Neural cell (in vitro differentiated cells): Measurements from ENCODE around the gene ARHGAP9. TPM values are rescaled to one million over a fixed set of nuclear protein-coding genes. Genes with fewer than 3 reads are reported as not detected.

Experiments used
- H2AFZ ChIP-seq: fragments of 200-600, 300-800 bp; sonication (generic), shearing (Covaris generic); 2 replicates; pipeline ENCODE4 v1.6.0; 2014; ENCODE audit warnings: low read depth, mild to moderate bottlenecking, antibody characterized with exemption, low read length, moderate library complexity
- H3F3A ChIP-seq: fragments of 200-600 bp; shearing (Covaris generic); 2 replicates; pipeline ENCODE4 v1.6.1; 2016; ENCODE audit warnings: mild to moderate bottlenecking, moderate library complexity, mixed read lengths, antibody characterized with exemption, low read length; ENCODE audit not compliant: insufficient read depth, poor library complexity, severe bottlenecking
- H3K27ac ChIP-seq: fragments of 200-600, 300-800 bp; sonication (generic), shearing (Covaris generic); 2 replicates; pipeline ENCODE4 v1.5.1; 2014; ENCODE audit warnings: mild to moderate bottlenecking, low read length, moderate library complexity
- H3K27me3 ChIP-seq: fragments of 300-800, 200-600 bp; sonication (generic), shearing (Covaris generic); 2 replicates; pipeline ENCODE4 v1.6.0; 2014; ENCODE audit warnings: mild to moderate bottlenecking, low read depth, low read length, moderate library complexity; ENCODE audit not compliant: insufficient read depth
- H3K36me3 ChIP-seq: fragments of 300-800, 200-600 bp; sonication (generic), shearing (Covaris generic); 2 replicates; pipeline ENCODE4 v1.5.1; 2014; ENCODE audit warnings: mild to moderate bottlenecking, antibody characterized with exemption, low read length, moderate library complexity; ENCODE audit not compliant: insufficient read depth
- H3K4me2 ChIP-seq: fragments of 300-800, 200-600 bp; sonication (generic), shearing (Covaris generic); 2 replicates; pipeline ENCODE4 v1.6.0; 2014; ENCODE audit warnings: mild to moderate bottlenecking, low read length
- H3K4me3 ChIP-seq: fragments of 300-800, 200-600 bp; sonication (generic), shearing (Covaris generic); 2 replicates; pipeline ENCODE4 v1.5.1; 2014; ENCODE audit warnings: mild to moderate bottlenecking, low read length, moderate library complexity
- H3K79me2 ChIP-seq: fragments of 200-600 bp; shearing (Covaris generic); replicated peaks from 2 replicates; pipeline ENCODE4 v1.6.0; 2014; ENCODE audit warnings: mild to moderate bottlenecking, low read length, moderate library complexity; ENCODE audit not compliant: insufficient read depth
- H3K9ac ChIP-seq: fragments of 300-800, 200-600 bp; sonication (generic), shearing (Covaris generic); 2 replicates; pipeline ENCODE4 v1.6.1; 2016; ENCODE audit warnings: mild to moderate bottlenecking, low read length, mixed read lengths
- H3K9me2 ChIP-seq: fragments of 200-600 bp; shearing (Covaris generic); 2 replicates; pipeline ENCODE4 v1.6.1; 2016; ENCODE audit warnings: mild to moderate bottlenecking, low read length, mixed read lengths; ENCODE audit not compliant: insufficient read depth
- H3K9me3 ChIP-seq: fragments of 200-600, 300-800 bp; sonication (generic), shearing (Covaris generic); 2 replicates; pipeline ENCODE4 v1.6.1; 2016; ENCODE audit warnings: mild to moderate bottlenecking, mixed run types, low read length, moderate library complexity, mixed read lengths
- H4K20me1 ChIP-seq: fragments of 200-600 bp; shearing (Covaris generic); 2 replicates; pipeline ENCODE4 v1.6.1; 2016; ENCODE audit warnings: mild to moderate bottlenecking, mixed run types; ENCODE audit not compliant: insufficient read depth
- EP300 ChIP-seq: fragments of 450-650 bp; conservative IDR thresholded peaks from 2 replicates; pipeline ENCODE4 v1.6.1; 2014; ENCODE audit warnings: antibody characterized with exemption, mild to moderate bottlenecking, moderate library complexity; ENCODE audit not compliant: poor library complexity, severe bottlenecking
- EZH2 ChIP-seq: fragments of 200-600, 300-800 bp; shearing (Covaris generic), sonication (generic); IDR thresholded peaks from 2 replicates; pipeline ENCODE4 v1.6.1; 2014; ENCODE audit warnings: antibody characterized with exemption, low read length, borderline replicate concordance, mild to moderate bottlenecking; ENCODE audit not compliant: insufficient read depth, poor library complexity, severe bottlenecking
- MXI1 ChIP-seq: fragments of 450-650 bp; conservative IDR thresholded peaks from 2 replicates; pipeline ENCODE4 v1.6.1; 2014; ENCODE audit warnings: antibody characterized with exemption, mild to moderate bottlenecking; ENCODE audit not compliant: poor library complexity, severe bottlenecking
- POLR2AphosphoS5 ChIP-seq: IDR thresholded peaks from 2 replicates; pipeline ENCODE4 v1.6.1; 2012
- RAD21 ChIP-seq: fragments of 450-650 bp; conservative IDR thresholded peaks from 2 replicates; pipeline ENCODE4 v1.6.1; 2014; ENCODE audit warnings: antibody characterized with exemption, mild to moderate bottlenecking, moderate library complexity
- REST ChIP-seq: IDR thresholded peaks from 2 replicates; pipeline ENCODE4 v1.6.1; 2012; ENCODE audit warnings: borderline replicate concordance
- SMC3 ChIP-seq: fragments of 450-650 bp; conservative IDR thresholded peaks from 2 replicates; pipeline ENCODE4 v1.6.1; 2014; ENCODE audit warnings: antibody characterized with exemption, mild to moderate bottlenecking, moderate library complexity; ENCODE audit not compliant: poor library complexity
- TAF1 ChIP-seq: IDR thresholded peaks from 2 replicates; pipeline ENCODE4 v1.6.1; 2012; ENCODE audit warnings: low read depth
- polyA plus RNA-seq: library from polyadenylated mRNA; depleted of rRNA; stranded (reverse); fragments of >200 nt; gene quantifications from 2 replicates; pipeline ENCODE4 v1.2.3, GENCODE V29; 2014
- TF ChIP-seq, protein P1 (sequence below): fragments of 450-650 bp; IDR thresholded peaks from 2 replicates; pipeline ENCODE4 v1.5.1; 2014; ENCODE audit warnings: antibody characterized with exemption, mild to moderate bottlenecking, moderate library complexity; ENCODE audit not compliant: poor library complexity, severe bottlenecking

Gene ARHGAP9
- polyA plus RNA-seq, 1 donor from 2014 or later, result not detected

DNA sequence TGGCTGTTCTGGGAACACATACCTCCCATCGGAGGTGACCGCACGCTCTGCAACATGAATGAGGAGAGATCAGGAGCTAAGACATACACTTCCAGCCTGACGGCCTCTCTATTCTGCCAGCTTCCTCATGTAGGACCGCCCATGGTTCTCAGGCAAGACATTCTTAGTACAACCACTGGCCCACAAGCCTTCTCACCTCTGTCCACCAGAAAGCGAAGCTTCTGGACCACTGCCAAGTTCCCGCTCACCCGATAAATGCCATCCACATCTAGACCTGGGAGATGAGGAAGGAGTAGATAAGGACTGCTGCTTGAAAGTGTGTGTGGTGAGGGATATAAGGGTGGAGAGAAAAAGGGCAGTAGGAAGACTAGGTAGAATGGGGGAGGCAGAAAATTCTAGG lies 5.2 kb downstream of the ARHGAP9 start:
- no peak overlapping the region for H3K9ac ChIP-seq
- H4K20me1 ChIP-seq, result no peaks in the 10 kb centered on the region
- H3K79me2 ChIP-seq, result no peaks in the 10 kb centered on the region
- no peak overlapping the region for H2AFZ ChIP-seq
- no peaks in the 10 kb centered on the region for H3F3A ChIP-seq
- no peaks in the 10 kb centered on the region for H3K9me3 ChIP-seq
- no peak overlapping the region for H3K27ac ChIP-seq
- no peak overlapping the region for H3K4me3 ChIP-seq
- TF ChIP-seq EP300, result no peak
- TF ChIP-seq, protein P1, sequence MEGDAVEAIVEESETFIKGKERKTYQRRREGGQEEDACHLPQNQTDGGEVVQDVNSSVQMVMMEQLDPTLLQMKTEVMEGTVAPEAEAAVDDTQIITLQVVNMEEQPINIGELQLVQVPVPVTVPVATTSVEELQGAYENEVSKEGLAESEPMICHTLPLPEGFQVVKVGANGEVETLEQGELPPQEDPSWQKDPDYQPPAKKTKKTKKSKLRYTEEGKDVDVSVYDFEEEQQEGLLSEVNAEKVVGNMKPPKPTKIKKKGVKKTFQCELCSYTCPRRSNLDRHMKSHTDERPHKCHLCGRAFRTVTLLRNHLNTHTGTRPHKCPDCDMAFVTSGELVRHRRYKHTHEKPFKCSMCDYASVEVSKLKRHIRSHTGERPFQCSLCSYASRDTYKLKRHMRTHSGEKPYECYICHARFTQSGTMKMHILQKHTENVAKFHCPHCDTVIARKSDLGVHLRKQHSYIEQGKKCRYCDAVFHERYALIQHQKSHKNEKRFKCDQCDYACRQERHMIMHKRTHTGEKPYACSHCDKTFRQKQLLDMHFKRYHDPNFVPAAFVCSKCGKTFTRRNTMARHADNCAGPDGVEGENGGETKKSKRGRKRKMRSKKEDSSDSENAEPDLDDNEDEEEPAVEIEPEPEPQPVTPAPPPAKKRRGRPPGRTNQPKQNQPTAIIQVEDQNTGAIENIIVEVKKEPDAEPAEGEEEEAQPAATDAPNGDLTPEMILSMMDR, result no peak
- TF ChIP-seq EZH2, result no peak
- no peak for TF ChIP-seq RAD21
- TF ChIP-seq POLR2AphosphoS5, result no peak
- no peak for TF ChIP-seq REST
- H3K4me2 ChIP-seq, result no peak overlapping the region
- H3K27me3 ChIP-seq, result peaks cover 87% of the 10 kb centered on the region
- H3K9me2 ChIP-seq, result no peaks in the 10 kb centered on the region
- no peaks in the 10 kb centered on the region for H3K36me3 ChIP-seq

- Histone ChIP-seq H3K9ac (no peak overlapping the region), H4K20me1 (no peaks in the 10 kb centered on the region), H3K27me3 (peaks cover 81% of the 10 kb centered on the region), H3F3A (no peaks in the 10 kb centered on the region), H3K4me3 (no peak overlapping the region), H3K9me3 (no peaks in the 10 kb centered on the region), H3K79me2 (no peaks in the 10 kb centered on the region), H2AFZ (no peak overlapping the region), H3K4me2 (no peak overlapping the region), H3K27ac (no peak overlapping the region), H3K9me2 (no peaks in the 10 kb centered on the region), H3K36me3 (no peaks in the 10 kb centered on the region)
- TF ChIP-seq, protein P1, result no peak
- TF ChIP-seq POLR2AphosphoS5, result no peak
These were observed 5.8 kb downstream of the ARHGAP9 start for GRCh38 chr12:57473886-57474285.

DNA sequence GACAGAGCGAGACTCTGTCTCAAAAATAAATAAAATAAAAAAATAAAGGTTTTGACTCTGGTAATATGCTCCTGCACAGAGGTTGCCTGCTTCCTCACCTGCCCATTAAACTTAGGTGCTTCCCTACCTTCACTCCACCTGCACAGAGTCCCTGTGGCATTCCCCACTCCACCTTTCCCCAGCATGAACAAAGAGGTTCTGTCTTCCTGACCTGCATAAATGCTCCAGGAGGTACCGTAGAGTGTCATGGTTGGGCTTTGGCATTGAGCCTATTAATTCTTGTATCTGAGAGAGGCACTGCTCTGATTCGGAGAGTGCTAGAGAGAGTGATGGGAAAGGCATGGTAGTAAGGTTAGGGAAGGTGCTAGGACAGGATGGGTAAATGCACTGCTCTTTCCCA lies 6.3 kb downstream of the ARHGAP9 start:
- Histone ChIP-seq H3K4me3 (no peak overlapping the region), H3K27me3 (peaks cover 76% of the 10 kb centered on the region), H3F3A (no peaks in the 10 kb centered on the region), H3K36me3 (no peaks in the 10 kb centered on the region), H3K4me2 (no peak overlapping the region), H3K79me2 (no peaks in the 10 kb centered on the region), H4K20me1 (no peaks in the 10 kb centered on the region), H3K9ac (no peak overlapping the region), H2AFZ (no peak overlapping the region), H3K9me2 (no peaks in the 10 kb centered on the region), H3K9me3 (no peaks in the 10 kb centered on the region), H3K27ac (no peak overlapping the region)
- TF ChIP-seq MXI1, result no peak
- TF ChIP-seq, protein P1, result no peak
- TF ChIP-seq REST, result no peak
- TF ChIP-seq RAD21, result no peak
- no peak for TF ChIP-seq EZH2
- no peak for TF ChIP-seq EP300
- TF ChIP-seq SMC3, result no peak
- no peak for TF ChIP-seq TAF1
- no peak for TF ChIP-seq POLR2AphosphoS5
